ENCODE data around the gene ELAC1.

DNA sequence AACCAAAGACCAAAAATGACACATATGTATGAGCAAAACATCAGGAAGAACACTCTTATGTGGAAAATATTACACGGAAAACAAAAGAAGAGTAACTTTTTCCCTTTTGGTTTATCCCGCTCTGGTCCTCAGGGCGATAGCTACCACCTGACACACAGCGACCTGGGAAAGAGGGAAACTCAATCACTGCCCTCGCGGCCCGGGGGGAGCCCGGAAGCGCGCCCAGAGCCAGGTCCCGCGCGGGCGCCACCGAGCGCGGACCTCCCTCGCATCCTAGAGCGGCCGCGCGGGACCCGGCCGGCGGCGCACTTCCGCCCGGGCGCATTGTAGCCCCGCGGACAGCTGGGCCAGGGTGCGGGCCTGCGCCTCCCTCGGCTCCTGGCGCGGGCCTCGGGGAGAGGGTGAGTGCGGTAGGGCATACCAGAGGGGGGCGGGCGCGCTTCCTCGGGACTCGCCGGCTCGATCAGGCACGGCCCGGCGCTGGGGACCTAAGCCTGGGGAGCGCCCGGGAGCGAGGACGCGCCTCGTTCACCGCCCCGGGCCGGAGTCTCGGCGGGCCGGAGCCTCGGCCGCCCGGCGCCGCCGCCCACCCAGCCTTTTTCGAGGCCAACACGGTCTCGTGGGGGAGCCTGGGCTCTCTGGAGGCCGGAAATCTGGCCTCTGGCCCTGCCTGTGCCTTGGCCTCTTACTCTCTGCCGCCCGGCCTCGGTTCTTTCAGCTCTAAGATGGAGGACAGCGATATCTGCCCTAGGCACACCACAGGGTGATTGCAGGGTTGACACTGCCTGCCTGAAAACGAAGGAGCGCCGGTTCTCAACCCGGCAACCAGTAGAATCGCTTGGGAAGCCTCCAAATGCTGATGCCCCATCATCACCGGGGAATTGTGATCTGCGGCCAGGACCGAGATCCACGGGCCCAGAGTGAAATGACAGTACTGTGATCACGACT is at the start of gene ELAC1:
- TF ChIP-seq, protein P1, sequence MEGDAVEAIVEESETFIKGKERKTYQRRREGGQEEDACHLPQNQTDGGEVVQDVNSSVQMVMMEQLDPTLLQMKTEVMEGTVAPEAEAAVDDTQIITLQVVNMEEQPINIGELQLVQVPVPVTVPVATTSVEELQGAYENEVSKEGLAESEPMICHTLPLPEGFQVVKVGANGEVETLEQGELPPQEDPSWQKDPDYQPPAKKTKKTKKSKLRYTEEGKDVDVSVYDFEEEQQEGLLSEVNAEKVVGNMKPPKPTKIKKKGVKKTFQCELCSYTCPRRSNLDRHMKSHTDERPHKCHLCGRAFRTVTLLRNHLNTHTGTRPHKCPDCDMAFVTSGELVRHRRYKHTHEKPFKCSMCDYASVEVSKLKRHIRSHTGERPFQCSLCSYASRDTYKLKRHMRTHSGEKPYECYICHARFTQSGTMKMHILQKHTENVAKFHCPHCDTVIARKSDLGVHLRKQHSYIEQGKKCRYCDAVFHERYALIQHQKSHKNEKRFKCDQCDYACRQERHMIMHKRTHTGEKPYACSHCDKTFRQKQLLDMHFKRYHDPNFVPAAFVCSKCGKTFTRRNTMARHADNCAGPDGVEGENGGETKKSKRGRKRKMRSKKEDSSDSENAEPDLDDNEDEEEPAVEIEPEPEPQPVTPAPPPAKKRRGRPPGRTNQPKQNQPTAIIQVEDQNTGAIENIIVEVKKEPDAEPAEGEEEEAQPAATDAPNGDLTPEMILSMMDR (IDR thresholded peaks at IDR 0.05) = peak in 1 of 5 experiments; percentile 38
- peak; percentile 83 to 85 for TF ChIP-seq POLR2A (IDR thresholded peaks at IDR 0.05)
